ENCODE data around the gene PKP1.

DNA sequence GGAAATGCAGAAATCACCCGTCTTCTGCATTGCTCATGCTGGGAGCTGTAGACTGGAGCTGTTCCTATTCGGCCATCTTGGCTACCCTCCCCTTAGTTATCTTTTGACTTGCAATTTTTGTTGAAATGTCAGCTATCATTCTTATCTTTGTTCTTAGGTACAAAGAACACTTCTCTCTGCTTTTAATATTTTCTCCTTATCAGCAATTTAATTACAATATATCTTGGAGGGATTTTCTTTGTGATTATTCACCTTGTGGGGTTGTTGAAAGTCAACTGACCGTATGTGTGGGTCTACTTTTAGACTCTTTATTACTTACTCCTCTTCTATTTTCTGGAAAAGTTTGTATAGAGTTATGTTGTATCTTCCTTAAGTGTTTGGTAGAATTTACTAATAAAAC is 43.1 kb upstream of the PKP1 start:
- TF ChIP-seq CTCF (IDR thresholded peaks at IDR 0.05) (no peak), POLR2AphosphoS5 (IDR thresholded peaks at IDR 0.05) (no peak), POLR2A (IDR thresholded peaks at IDR 0.05) (no peak)
